Parathyroid adenoma (tissue), 2 donors: ENCODE data around the gene RND1.

Source experiments
- H2AFZ ChIP-seq: fragments of 300-600 bp; sonication (generic); one replicate; pipeline ENCODE4 v1.7.0; 2017; ENCODE audit warnings: antibody characterized with exemption, mild to moderate bottlenecking
- H3K27ac ChIP-seq: fragments of 300-600 bp; sonication (generic); one replicate; pipeline ENCODE4 v1.7.0; 2017
- H3K27me3 ChIP-seq: fragments of 300-600 bp; sonication (generic); one replicate; pipeline ENCODE4 v1.7.0; 2017; ENCODE audit warnings: low read length; ENCODE audit not compliant: control insufficient read depth, insufficient read depth
- H3K36me3 ChIP-seq: fragments of 300-600 bp; sonication (generic); one replicate; pipeline ENCODE4 v1.7.0; 2017; ENCODE audit warnings: low read length; ENCODE audit not compliant: control insufficient read depth, insufficient read depth
- H3K4me1 ChIP-seq: fragments of 300-600 bp; sonication (generic); one replicate; pipeline ENCODE4 v1.7.0; 2017; ENCODE audit warnings: control low read depth
- H3K4me2 ChIP-seq: fragments of 300-600 bp; sonication (generic); one replicate; pipeline ENCODE4 v1.7.0; 2017; ENCODE audit warnings: low read length
- H3K4me3 ChIP-seq: fragments of 300-600 bp; sonication (generic); one replicate; pipeline ENCODE4 v1.7.0; 2017; ENCODE audit warnings: low read depth, low read length
- H3K79me2 ChIP-seq: fragments of 300-600 bp; sonication (generic); one replicate; pipeline ENCODE4 v1.7.0; 2017; ENCODE audit warnings: control low read depth
- H3K9ac ChIP-seq: fragments of 300-600 bp; sonication (generic); one replicate; pipeline ENCODE4 v1.7.0; 2017; ENCODE audit warnings: mild to moderate bottlenecking
- H3K9me3 ChIP-seq: fragments of 300-600 bp; sonication (generic); one replicate; pipeline ENCODE4 v1.7.0; 2017; ENCODE audit warnings: low read length; ENCODE audit not compliant: control insufficient read depth
- CTCF ChIP-seq: fragments of 300-600 bp; sonication (generic); IDR thresholded peaks from one replicate; pipeline ENCODE4 v1.7.0; 2017; ENCODE audit warnings: antibody characterized with exemption, mild to moderate bottlenecking
- donor health status: primary hyperparathyroidism.

The RND1 gene

GRCh38 chr12:48889679-48890078, 24.0 kb upstream of the RND1 start:
- TF ChIP-seq CTCF, result no peak
- no peak overlapping the region for H2AFZ ChIP-seq
- no peaks in the 10 kb centered on the region for H3K79me2 ChIP-seq
- no peak overlapping the region for H3K27ac ChIP-seq
- no peak overlapping the region for H3K4me3 ChIP-seq
- H3K9ac ChIP-seq, result no peak overlapping the region
- no peaks in the 10 kb centered on the region for H3K36me3 ChIP-seq
- no peak overlapping the region for H3K4me2 ChIP-seq
- H3K9me3 ChIP-seq, result no peaks in the 10 kb centered on the region
- H3K4me1 ChIP-seq, result no peaks in the 10 kb centered on the region
- H3K27me3 ChIP-seq, result no peaks in the 10 kb centered on the region

- Histone ChIP-seq H2AFZ (no peak overlapping the region), H3K27me3 (no peaks in the 10 kb centered on the region), H3K27ac (peak overlapping the region; percentile 30)
These were observed 17.9 kb upstream of the RND1 start for GRCh38 chr12:48883305-48884161.

GRCh38 chr12:48882972-48883304, 17.3 kb upstream of the RND1 start:
- Histone ChIP-seq H3K9me3 (no peaks in the 10 kb centered on the region), H3K27me3 (no peaks in the 10 kb centered on the region), H3K4me3 (no peak overlapping the region), H3K9ac (no peak overlapping the region), H3K4me2 (no peak overlapping the region), H3K4me1 (peaks cover 5% of the 10 kb centered on the region), H3K27ac (peak overlapping the region; percentile 30), H3K36me3 (no peaks in the 10 kb centered on the region), H3K79me2 (no peaks in the 10 kb centered on the region), H2AFZ (no peak overlapping the region)
- no peak for TF ChIP-seq CTCF

More at GRCh38 chr12:48883305-48884161, 17.9 kb upstream of the RND1 start:
- H3K9me3 ChIP-seq, result no peaks in the 10 kb centered on the region
- H3K4me3 ChIP-seq, result no peak overlapping the region
- no peaks in the 10 kb centered on the region for H3K36me3 ChIP-seq
- H3K4me1 ChIP-seq, result peaks cover 5% of the 10 kb centered on the region
- no peak overlapping the region for H3K9ac ChIP-seq
- no peak for TF ChIP-seq CTCF
- H3K79me2 ChIP-seq, result no peaks in the 10 kb centered on the region
- no peak overlapping the region for H3K4me2 ChIP-seq

- no peaks in the 10 kb centered on the region for H3K36me3 ChIP-seq
- H3K4me3 ChIP-seq, result peak overlapping the region; percentile 24
- H3K9ac ChIP-seq, result no peak overlapping the region
- H2AFZ ChIP-seq, result peak overlapping the region; percentile 51
- peaks cover 5% of the 10 kb centered on the region for H3K4me1 ChIP-seq
- no peaks in the 10 kb centered on the region for H3K9me3 ChIP-seq
- no peaks in the 10 kb centered on the region for H3K79me2 ChIP-seq
- TF ChIP-seq CTCF, result no peak
- H3K27ac ChIP-seq, result peak overlapping the region; percentile 70
- peak overlapping the region; percentile 53 for H3K4me2 ChIP-seq
- H3K27me3 ChIP-seq, result no peaks in the 10 kb centered on the region
These were observed 16.6 kb upstream of the RND1 start for GRCh38 chr12:48882315-48882687.
